ENCODE results near the gene FBXO3.

DNA sequence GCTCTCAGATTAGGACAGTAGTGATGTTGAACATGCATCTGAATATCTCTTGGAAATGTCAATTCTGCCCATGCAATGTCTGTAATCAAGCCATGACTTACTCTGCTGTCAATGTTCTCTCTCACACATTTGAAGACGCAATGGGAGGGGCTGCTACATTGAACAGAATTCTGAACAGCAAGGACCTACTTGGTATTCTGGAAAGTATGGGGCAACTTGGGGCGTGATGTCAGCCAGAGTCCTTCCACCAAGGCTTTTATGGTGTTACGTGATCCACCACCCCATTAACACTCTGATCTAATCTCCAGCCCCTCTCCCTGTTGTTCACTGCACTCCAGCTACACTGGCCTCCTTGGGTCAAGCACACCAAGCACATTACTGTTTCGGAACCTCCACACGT, 31.0 kb downstream of the FBXO3 start:
- TF ChIP-seq JUND (IDR thresholded peaks at IDR 0.05; ENCODE audit: borderline replicate concordance, low read depth, low read length) (no peak), JUND (tag; IDR thresholded peaks at IDR 0.05; ENCODE audit: borderline replicate concordance, low read depth, low read length) (no peak), SRF (CRISPR knock-in tag; IDR thresholded peaks at IDR 0.05) (no peak), BRD4 (IDR thresholded peaks at IDR 0.05) (no peak), KDM5B (IDR thresholded peaks at IDR 0.05; ENCODE audit: insufficient replicate concordance, low read depth, low read length) (no peak)
- TF ChIP-seq, protein P1, sequence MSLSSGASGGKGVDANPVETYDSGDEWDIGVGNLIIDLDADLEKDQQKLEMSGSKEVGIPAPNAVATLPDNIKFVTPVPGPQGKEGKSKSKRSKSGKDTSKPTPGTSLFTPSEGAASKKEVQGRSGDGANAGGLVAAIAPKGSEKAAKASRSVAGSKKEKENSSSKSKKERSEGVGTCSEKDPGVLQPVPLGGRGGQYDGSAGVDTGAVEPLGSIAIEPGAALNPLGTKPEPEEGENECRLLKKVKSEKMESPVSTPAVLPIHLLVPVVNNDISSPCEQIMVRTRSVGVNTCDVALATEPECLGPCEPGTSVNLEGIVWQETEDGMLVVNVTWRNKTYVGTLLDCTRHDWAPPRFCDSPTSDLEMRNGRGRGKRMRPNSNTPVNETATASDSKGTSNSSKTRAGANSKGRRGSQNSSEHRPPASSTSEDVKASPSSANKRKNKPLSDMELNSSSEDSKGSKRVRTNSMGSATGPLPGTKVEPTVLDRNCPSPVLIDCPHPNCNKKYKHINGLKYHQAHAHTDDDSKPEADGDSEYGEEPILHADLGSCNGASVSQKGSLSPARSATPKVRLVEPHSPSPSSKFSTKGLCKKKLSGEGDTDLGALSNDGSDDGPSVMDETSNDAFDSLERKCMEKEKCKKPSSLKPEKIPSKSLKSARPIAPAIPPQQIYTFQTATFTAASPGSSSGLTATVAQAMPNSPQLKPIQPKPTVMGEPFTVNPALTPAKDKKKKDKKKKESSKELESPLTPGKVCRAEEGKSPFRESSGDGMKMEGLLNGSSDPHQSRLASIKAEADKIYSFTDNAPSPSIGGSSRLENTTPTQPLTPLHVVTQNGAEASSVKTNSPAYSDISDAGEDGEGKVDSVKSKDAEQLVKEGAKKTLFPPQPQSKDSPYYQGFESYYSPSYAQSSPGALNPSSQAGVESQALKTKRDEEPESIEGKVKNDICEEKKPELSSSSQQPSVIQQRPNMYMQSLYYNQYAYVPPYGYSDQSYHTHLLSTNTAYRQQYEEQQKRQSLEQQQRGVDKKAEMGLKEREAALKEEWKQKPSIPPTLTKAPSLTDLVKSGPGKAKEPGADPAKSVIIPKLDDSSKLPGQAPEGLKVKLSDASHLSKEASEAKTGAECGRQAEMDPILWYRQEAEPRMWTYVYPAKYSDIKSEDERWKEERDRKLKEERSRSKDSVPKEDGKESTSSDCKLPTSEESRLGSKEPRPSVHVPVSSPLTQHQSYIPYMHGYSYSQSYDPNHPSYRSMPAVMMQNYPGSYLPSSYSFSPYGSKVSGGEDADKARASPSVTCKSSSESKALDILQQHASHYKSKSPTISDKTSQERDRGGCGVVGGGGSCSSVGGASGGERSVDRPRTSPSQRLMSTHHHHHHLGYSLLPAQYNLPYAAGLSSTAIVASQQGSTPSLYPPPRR (CRISPR knock-in tag; IDR thresholded peaks at IDR 0.05; ENCODE audit: borderline replicate concordance) = no peak
- TF ChIP-seq, protein P2, sequence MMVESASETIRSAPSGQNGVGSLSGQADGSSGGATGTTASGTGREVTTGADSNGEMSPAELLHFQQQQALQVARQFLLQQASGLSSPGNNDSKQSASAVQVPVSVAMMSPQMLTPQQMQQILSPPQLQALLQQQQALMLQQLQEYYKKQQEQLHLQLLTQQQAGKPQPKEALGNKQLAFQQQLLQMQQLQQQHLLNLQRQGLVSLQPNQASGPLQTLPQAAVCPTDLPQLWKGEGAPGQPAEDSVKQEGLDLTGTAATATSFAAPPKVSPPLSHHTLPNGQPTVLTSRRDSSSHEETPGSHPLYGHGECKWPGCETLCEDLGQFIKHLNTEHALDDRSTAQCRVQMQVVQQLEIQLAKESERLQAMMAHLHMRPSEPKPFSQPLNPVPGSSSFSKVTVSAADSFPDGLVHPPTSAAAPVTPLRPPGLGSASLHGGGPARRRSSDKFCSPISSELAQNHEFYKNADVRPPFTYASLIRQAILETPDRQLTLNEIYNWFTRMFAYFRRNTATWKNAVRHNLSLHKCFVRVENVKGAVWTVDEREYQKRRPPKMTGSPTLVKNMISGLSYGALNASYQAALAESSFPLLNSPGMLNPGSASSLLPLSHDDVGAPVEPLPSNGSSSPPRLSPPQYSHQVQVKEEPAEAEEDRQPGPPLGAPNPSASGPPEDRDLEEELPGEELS (CRISPR knock-in tag; IDR thresholded peaks at IDR 0.05; ENCODE audit: borderline replicate concordance) = no peak
